Measurements from ENCODE around the gene TXNL4A.
"Not testable (repeated sequence)": the region's sequence is repeated elsewhere in the genome, so short reads cannot be mapped to it uniquely, and the experiment has no call there.

Gene TXNL4A, protein sequence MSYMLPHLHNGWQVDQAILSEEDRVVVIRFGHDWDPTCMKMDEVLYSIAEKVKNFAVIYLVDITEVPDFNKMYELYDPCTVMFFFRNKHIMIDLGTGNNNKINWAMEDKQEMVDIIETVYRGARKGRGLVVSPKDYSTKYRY

DNA sequence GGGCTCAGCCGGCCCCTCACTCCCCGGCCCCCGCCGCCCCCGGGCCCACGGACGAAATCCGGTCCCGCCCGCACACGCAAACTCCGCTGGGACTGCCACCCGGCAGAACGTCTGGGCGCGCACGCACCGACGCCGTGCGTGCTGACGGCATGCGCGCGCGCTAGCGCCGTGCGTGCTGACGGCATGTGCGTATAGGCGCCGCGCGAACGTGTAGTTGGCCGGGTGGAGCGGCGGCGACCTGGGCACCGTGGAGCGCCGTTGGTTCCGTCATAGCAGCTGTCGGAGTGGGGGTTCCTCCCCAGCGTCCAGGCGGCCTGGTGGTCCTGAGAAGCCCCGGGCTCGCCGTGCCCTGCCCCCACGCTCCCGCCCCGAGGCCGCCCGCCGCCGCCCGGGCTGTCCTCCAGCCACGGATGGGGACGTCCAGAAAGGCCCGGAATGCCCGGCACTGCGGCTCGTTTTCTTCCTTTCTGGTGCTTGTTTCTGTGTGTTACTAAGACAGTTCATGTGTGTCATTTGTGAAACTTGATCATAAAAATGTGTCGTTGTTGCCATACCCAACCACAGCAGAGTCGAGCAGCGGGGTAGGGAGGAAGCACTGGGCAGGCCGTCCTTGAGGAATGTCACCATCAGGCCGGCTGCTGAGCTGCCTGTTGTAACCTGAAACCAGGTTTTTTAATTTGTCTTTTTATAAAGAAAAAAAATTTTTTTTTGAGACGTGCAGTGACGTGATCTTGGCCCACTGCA lies at the start of gene TXNL4A:
TXNL4A (minus strand) TSS at position 113 of the 744 bp plus-strand sequence. CDS start 171 bp downstream, outside the sequence.
- DNase-seq = peak; percentile 84

DNA sequence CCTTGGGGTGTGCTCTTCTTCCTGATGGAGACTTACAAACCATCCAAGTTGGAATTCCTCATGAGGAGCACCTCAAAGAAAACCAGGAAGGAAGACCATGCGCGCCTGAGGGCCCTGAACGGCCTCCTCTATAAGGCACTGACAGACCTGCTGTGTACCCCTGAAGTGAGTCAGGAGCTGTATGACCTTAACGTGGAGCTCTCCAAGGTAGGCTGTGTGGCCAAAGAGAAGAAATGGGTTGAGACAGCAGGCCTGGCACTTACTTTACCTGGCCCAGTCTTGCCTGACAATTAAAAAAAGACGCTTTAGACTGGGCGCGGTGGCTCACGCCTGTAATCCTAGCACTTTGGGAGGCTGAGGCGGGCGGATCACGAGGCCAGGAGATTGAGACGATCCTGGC lies 48.9 kb upstream of the TXNL4A start:
- DNase-seq = no peak

DNA sequence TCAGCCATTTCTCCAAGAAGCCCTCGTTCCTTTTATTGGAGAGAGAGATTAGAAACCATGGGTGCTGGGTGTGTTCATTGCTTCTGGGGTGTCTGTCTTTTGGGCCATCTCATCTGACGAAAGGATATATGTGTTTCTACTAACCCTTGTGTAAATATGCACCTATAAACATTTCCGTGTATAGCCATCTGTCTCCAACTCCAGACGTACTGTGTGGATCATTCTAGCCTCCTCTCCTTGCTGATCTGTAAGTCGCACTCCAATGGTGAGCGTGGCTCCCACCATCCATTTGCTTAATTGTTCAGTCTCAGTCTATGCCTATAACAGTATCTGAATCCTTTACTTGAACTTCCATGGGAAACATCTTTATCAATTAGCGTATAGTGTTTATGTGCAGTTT lies 47.6 kb upstream of the TXNL4A start:
- no peak for DNase-seq

DNA sequence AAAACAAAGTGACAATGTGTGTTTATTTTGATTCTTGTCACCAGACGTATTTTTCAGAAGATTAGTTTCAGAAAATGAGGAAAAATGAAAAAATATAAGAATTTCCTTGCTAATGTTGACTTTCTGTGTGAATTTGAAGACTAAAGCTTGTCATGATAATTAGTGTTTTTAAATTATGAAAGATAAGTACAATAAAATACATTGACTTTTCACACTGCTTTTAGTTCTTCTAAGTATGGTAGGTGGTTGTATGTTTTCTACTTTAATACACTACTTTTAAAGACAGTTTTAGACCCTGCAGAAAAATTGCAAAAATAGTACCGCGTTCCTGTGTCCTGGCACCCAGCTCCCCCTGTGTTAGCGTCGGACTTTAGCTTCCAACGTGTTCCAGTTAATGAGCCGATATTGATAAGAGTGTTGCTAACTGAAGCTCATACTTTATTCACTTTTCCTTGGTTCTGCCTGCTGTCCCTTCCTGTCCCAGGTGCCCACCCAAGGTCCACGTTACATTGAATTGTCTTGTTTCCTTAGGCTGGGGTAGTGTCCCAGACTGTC lies 46.6 kb upstream of the TXNL4A start:
- DNase-seq = no peak

DNA sequence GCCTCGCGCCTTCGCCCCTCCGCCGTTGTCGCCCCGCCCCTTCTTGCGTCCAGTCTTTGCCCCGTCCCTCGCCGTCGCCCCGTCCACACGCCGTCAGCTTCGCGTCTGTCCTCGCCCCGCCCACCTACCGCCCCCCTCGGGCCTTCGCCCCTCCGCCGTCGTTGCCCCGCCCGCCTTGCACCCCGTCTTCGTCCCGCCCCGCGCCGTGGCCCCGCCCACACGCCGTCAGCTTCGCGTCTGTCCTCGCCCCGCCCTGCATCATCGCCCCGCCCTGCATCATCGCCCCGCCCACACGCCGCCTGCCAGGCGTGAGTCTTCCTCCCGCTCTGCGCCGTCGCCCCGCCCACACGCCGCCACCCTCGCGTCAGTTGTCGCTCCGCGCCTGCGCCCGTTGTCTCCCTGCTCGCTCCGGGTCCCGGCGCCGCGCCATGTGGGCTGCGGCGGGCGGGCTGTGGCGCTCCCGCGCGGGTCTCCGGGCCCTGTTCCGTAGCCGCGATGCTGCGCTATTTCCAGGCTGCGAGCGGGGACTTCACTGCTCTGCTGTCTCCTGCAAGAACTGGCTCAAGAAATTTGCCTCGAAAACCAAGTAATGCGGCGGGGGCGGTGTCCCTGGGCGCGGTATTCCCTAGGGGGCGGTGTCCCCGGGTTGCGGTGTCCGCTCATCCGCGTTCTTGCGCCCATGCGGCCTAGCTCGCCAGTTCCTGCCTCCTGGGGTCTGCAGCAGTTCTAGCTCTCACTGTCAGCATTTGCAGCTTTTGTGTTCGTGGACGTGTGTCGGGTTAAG lies 45.9 kb upstream of the TXNL4A start, which contains the start of gene RBFA:
RBFA (plus strand) TSS at position 367 of the 784 bp plus-strand sequence; CDS start at position 429, 62 bp downstream.
- DNase-seq = peak; percentile 98

DNA sequence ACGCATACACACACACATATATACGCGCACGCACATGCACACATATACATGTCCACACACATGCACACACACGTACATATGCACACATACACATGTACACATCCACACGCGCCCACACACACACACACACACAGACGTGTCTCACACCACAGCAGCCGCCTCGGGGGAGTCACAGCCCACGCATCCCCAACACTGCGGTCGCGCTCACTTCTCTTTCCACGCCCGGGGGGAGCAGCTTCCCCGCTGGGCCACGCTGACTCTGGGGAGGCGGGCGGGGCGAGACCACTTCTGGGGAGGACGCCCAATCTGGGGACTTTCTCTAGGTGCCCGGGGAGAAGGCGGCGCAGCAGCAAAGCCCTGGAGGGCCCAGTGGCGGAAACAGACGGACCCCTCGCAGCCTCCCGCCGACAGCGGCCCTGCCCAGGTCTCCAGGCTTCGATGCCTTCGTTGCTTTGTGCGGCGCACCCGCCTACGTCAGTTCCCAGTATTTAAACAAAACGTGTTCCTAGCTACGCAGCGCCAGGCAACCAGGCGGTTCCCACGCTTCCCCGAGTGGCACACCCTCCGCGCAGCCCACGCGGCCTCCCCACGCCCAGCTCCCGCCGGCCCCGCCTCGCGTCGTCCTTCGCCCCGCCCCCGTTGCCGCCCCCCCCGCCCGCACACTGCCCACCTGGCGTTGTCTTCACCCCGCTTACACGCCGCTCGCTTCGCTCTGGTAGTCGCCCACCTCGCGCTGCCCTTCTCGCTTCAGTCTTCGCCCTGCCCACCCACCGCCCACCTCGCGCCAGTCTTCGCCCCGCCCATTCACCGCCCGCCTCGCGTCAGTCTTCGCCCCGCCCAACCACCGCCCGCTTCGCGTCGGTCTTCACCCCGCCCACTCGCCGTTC lies 45.1 kb upstream of the TXNL4A start:
- DNase-seq = peak; percentile 94

DNA sequence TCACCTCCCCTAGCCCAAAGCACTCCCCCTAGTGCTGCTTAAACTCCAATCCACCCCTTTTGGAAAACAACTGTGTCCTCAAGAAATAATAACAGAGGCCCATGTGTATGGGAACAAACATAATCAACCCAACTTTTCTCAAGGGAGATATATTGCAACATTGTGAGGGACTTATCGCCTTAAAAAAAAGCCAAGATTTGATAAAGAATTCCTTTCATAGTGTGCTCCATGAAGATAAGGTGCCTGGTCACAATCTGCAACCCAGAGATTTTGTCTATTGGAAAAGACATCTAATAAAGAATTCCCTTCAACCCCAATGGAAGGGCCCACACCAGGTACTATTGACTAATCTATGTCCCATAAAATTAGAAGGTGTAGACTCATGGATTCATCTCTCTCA lies 41.3 kb upstream of the TXNL4A start:
- DNase-seq = no peak

DNA sequence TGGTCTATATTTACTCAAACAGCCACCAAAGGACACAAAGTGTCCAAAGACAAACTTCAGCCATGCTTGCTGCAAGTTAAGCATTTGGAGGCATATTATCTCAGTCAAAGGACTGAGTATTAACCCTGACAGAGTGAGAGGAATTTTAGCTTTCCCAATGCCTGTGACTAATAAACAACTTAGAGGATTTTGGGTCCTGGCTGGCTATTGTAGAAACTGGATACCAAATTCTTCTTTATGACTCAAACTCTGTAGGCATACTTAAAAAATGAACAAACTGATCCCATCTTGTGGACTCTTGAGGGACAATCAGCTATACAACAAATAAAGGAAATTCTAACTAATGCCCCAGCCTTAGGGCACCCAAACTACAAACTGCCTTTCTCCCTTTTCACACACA lies 39.4 kb upstream of the TXNL4A start:
- DNase-seq = not testable (repeated sequence)

DNA sequence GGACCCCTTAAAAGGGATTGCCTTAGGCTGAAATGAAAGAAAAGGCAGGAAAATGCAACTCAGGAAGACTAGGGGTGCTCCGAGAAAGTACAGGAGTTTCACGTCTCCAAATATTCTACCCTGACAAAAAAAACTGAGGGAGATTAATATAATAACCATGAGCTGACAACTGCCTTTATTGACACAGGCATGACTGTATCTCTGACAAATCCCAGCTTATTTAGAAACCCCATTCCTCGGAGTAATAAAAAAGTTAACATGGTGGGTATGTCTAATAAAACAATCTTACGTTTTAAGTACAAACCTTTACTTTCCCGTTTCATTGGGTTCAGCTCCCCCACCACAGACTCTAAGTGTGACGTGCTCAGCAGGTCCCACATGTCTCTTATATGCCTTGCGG lies 38.0 kb upstream of the TXNL4A start:
- DNase-seq = no peak

DNA sequence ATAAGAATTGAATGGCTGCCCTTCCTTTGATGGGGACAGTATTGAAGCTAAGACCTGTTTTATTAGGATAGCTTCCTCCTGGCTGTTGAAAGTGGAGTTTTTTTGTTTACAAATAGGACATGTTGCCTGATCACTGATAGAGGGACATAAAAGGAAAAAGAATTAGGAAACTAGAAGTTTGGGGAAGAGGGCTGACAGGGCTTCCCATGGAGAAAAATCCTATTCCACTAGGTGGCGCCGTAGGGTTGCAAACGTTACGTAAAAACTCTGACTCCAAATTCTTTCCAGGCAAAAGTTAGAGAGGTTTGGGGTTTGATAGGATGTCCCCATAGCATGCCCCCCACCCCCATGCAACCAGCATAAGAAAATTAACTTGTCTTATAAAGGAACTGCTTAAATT lies 34.8 kb upstream of the TXNL4A start:
- no peak for DNase-seq

DNA sequence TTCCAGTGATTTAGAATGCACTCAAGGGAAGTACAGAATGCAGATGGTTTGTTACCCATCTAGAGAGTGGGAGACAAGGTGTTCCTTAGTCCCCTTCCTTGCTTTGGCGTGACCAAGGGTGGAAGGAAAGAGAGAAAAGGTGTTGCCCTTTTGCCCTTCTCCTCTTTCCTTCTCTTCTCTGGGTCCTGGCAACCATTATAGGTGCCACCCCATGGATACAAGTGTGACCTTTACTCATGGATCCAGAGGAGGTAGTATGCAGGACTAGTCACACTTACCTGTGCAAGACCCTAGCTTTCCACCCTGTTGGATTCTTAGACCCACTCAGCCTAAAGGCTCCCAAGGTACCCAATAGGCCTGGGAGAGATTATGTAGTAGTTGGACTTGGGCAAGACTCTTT lies 34.2 kb upstream of the TXNL4A start:
- DNase-seq = no peak

DNA sequence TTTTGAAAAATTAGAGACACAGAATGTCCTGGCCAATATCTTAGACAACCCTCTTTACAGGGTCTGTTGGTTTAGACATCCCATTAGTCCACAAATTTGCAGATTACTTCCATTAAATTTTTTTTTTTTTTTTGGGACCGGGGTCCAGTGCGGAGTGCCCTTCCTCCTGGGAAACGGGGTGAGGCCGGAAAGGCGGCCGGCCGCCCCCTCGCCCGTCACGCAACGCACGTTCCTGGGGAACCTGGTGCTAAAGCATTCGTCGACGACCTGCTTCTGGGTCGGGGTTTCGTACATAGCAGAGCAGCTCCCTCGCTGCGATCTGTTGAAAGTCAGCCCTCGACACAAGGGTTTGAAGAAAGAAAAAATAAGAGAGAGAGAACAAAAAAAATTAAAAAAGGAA lies 24.4 kb upstream of the TXNL4A start:
- no peak for DNase-seq

DNA sequence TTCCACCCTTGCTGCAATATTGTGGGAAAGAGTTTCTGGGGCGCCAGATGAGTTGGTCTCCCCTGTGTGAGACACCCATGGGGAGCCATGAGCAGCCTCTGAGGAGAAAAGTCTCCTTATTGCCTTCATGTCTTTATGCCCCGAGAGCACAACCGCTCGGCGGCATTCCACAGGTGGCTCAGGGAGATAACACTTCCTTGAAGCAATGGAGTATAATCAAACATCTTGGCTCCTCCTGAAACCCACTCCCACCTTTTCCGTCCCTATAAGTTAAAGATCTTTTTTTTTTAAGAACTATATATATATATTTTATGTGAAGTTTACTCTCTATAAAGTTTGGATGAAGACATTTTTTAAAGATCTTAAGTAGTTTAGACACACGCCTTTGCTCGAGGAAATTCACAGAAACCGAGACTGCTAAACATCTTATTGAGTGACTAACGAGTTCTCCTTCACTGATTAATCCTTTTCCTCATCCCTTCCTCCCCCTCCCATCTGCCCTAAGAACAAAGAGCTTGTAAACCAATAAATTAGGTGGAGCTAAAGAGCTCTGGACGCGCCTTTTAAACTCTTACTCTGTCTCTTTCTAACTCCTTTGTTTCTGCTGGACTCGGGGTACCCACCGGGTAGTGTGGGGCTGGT lies 23.3 kb upstream of the TXNL4A start:
- not testable (repeated sequence) for DNase-seq

DNA sequence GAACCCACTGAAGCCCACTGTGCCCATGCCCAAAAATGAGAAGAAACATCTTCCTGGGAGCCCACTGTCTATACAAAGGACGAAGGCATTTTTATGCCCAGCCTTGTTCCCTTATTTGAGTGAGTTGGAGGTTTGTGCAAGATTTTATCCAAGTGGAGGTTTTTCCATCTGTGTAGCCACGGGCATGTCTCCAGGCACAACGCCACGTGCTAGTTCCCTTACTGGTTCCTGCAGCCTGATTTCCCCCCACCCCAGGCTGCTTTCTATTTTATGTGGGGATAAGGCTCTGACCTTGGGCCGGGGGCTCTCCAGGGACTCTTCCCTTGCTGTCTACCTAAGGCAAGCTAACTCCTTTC lies 22.2 kb upstream of the TXNL4A start:
- no peak for DNase-seq

DNA sequence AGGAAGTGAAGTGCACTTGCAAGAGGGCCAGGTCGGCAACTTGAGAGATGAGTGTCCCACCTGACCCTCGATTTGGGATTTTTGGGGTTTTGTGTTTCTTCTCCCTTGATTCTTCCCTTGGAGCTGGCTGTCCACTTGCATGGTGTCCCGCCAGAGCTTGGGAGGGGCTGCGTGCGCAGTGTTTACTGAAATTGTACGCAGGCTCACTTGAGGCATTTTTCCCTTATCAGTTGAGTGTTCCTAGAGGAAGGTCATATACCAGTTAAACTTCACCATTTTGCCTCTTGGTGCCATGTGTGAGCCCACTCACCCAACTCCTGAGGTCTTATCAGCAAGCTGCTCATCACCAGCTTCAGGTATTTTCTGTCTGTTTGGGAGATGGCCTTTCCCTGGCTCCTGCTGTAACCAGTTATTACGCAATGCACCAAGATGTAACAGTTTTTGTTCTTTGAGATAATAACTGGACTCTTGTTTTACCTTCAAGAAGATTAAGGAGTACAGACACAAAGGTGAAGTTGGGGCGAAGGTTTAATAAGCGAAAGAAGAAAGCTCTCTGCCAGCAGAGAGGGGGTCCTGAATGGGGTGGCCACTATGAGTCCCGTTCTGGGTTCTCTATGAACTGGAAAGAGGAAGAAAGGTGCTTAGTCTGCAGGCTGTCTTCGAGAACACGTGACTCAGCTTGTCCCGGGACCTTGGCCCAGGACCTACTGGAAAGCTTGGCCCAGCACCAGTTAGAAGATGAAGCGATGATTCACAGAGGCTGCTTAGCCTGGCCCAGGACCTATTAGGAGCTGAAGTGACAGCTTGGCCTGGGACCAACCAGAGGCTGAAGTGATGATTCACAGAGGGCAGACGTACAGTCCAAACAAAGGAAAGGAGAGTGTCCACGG lies 21.5 kb upstream of the TXNL4A start:
- DNase-seq = no peak

DNA sequence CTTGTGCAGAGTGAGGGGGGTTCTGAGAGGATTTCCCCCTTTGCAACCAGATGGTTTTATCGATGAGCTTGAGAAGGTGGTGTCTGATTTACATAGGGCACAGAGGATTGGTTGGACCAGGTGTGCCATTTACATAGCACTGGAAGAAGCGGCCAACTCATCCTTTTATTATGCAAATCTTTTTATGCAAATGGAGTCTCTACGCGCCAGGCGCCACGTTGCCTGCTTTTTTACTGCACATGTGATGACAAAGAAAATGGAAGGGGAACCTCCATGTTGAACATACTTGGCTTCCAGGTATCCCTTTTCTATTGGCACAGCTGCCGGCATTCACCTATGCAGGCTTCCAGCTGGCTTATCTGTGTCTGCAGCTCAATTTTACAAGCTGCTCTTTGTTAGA lies 18.4 kb upstream of the TXNL4A start:
- no peak for DNase-seq

DNA sequence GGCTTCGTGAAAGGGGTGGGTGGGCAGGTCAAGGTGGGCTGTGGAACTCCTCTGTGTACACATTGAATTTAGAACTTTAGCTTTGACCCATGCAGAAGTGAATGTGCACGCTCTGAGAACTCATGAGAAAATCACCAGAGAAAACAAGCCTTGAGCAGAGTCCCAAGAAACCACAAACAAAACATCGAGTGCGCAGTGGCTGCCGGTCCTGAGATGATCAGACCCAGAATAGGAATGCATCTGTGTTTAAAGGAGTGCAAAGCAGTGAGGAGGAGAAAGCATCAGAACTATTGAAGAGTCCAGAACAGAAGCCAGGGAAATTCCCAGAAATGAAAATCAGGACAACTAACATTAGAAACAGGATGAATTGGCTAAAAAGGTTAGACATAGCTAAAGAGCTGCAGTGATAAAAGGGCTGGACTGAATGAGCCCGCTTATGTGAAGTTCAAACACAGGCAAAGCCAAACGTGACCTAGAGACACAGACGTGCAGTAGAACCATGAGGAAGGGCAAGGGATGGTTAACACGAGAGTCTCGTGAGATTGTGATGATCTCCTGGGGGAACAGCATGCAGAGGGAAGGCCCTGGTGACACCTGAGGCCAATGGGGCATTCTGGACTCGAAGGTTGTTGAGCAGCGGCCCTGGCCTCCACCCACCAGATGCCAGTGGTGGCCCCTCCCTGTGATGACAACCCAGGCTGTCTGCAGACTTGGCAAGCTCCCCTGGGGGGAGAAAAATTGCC lies 16.4 kb upstream of the TXNL4A start:
- no peak for DNase-seq

DNA sequence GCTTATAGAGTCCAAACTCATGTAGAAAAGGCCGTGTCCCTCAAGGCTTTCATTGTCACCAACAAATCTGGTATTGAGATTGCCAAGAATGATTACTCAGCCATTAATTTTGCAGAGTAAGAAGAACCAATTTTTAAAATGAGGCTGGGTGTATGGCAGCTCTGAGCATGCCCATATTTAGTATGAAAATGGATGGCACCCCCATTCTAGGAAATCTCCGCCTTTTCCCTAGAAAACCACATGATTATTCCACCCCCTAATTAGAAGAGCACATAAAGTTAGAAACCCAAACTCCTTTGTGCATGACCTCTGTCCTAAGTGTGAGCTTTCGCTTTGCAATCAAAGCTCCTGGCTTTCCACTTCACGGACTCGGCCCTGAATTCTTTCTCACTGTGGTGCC lies 14.1 kb upstream of the TXNL4A start:
- no peak for DNase-seq

DNA sequence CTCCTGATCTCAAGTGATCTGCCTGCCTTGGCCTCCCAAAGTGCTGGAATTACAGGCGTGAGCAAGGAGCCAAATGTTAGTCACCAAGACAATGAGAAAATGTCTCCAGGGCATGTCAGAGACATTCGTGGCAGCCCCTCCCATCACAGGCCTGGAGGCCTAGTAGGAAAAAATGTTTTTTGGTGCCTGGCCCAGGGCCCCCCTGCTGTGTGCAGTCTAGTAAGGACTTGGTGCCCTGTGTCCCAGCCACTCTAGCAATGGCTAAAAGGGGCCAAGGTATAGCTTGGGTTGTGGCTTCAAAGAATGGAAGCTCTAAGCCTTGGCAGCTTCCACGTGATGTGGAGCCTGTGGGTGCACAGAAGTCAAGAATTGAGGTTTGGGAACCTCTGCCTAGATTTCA lies 12.5 kb upstream of the TXNL4A start:
- no peak for DNase-seq

DNA sequence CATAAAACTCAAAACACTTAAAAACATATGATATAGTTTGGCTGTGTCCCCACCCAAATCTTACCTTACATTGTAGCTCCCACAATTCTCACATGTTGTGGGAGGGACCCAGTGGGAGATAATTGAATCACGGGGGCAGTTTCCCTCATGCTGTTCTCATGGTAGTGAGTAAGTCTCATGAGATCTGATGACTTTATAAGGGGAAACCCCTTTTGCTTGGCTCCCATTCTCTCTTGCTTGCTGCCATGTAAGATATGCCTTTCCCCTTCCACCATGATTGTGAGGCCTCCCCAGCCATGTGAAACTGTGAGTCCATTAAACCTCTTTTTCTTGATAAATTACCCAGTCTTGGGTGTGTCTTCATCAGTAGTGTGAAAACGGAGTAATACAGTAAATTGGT lies 11.3 kb upstream of the TXNL4A start:
- DNase-seq = not testable (repeated sequence)
